HCT116 (cell line): ENCODE data around the gene RNF220. TPM values are rescaled to one million over a fixed set of nuclear protein-coding genes. Genes with fewer than 3 reads are reported as not detected.

Experiments used
- ATAC-seq: fragments of 200-7000 bp; cut with Tn5 transposase; 2 replicates; pipeline ENCODE4 v1.9.1; 2020; ENCODE audit warnings: mild to moderate bottlenecking, moderate library complexity
- BruUV-seq: library from RNA; stranded (reverse); fragments of 400-500 nt; replicated peaks from 2 replicates; lab custom pipeline; 2021; lab: Mats Ljungman, UMichigan
- CTCF ChIA-PET: fragments of 300-600 bp; sonication (Branson Sonifier 250); formaldehyde crosslinking; loops from one replicate; lab custom pipeline; 2021; ENCODE audit warnings: antibody characterized with exemption; lab: Charles Lee
- POLR2A ChIA-PET: fragments of 300-600, 350-600 bp; sonication (Branson Sonifier 250); formaldehyde crosslinking; loops from one replicate; lab custom pipeline; 2021; ENCODE audit warnings: antibody characterized with exemption; lab: Charles Lee
- RAD21 ChIA-PET, 2 experiments: fragments of 300-600 bp; sonication (Branson Sonifier 250); formaldehyde crosslinking; loops; one replicate each; lab custom pipeline; 2023; ENCODE audit warnings: low total read pairs in 2 of 2; ENCODE audit not compliant: uncharacterized antibody in 2 of 2, unreplicated experiment in 2 of 2, low non-redundant PET in 1 of 2; lab: Charles Lee
- DNase-seq: peaks from one replicate; pipeline ENCODE4 v3.0.0-alpha.2; 2010; ENCODE audit warnings: low read depth, low spot score
- H2AFZ ChIP-seq: fragments of 200-600 bp; shearing (Covaris generic), sonication (generic); 2 replicates; pipeline ENCODE4 v1.6.1; 2017; ENCODE audit warnings: low read depth, mixed run types, mixed read lengths, antibody characterized with exemption, low read length; ENCODE audit not compliant: poor library complexity, severe bottlenecking
- H3K27ac ChIP-seq: 2 replicates; pipeline ENCODE4 v1.5.1; 2012; ENCODE audit warnings: low read depth, low read length
- H3K27me3 ChIP-seq: fragments of 200-600 bp; sonication (generic); 2 replicates; pipeline ENCODE4 v1.6.1; 2016; ENCODE audit warnings: mixed run types, low read length, mixed read lengths; ENCODE audit not compliant: insufficient read depth
- H3K36me3 ChIP-seq, 2 experiments: fragments of 200-500 bp in 1 of 2; fragments of 200-600 bp in 1 of 2; sonication (Bioruptor generic) in 1 of 2; sonication (generic) in 1 of 2; 2 replicates each; pipeline versions ENCODE4 v1.5.1 to v1.6.1; 2014 to 2016; ENCODE audit warnings: low read length in 2 of 2, inconsistent platforms in 1 of 2, mixed read lengths in 1 of 2, mixed run types in 1 of 2; ENCODE audit not compliant: insufficient read depth in 2 of 2, control insufficient read depth in 1 of 2
- H3K4me1 ChIP-seq, 2 experiments: fragments of 200-600 bp in 1 of 2; sonication (generic) in 1 of 2; 2 replicates each; pipeline versions ENCODE4 v1.5.1 to v1.6.1; 2012 to 2017; ENCODE audit warnings: low read length in 2 of 2, inconsistent platforms in 1 of 2, mild to moderate bottlenecking in 1 of 2, mixed read lengths in 1 of 2, mixed run types in 1 of 2, moderate library complexity in 1 of 2; ENCODE audit not compliant: insufficient read depth in 2 of 2, control insufficient read depth in 1 of 2
- H3K4me2 ChIP-seq: fragments of 200-600 bp; sonication (generic); 2 replicates; pipeline ENCODE4 v1.6.1; 2017; ENCODE audit warnings: mixed run types, low read length, mixed read lengths
- H3K4me3 ChIP-seq, 2 experiments: fragments of 200-600 bp in 1 of 2; sonication (generic) in 1 of 2; replicated peaks in 1 of 2; 2 replicates each; pipeline ENCODE4 v1.5.1; 2011 to 2016; ENCODE audit warnings: low read length in 2 of 2, control low read depth in 1 of 2, low read depth in 1 of 2, mild to moderate bottlenecking in 1 of 2, mixed read lengths in 1 of 2, mixed run types in 1 of 2
- H3K79me2 ChIP-seq: fragments of 200-600 bp; sonication (generic); 2 replicates; pipeline ENCODE4 v1.6.1; 2017; ENCODE audit warnings: mild to moderate bottlenecking, mixed run types, low read length, moderate library complexity, mixed read lengths; ENCODE audit not compliant: insufficient read depth
- H3K9ac ChIP-seq: fragments of 200-600 bp; sonication (generic); 2 replicates; pipeline ENCODE4 v1.6.1; 2016; ENCODE audit warnings: low read length, mixed read lengths
- H3K9me2 ChIP-seq: fragments of 200-600 bp; sonication (generic), shearing (Covaris generic); 2 replicates; pipeline ENCODE4 v1.6.1; 2017; ENCODE audit warnings: mixed run types, mild to moderate bottlenecking, moderate library complexity; ENCODE audit not compliant: insufficient read depth
- H3K9me3 ChIP-seq, 2 experiments: fragments of 200-500 bp in 1 of 2; fragments of 200-600 bp in 1 of 2; sonication (Bioruptor generic) in 1 of 2; sonication (generic) in 1 of 2; 2 replicates each; pipeline ENCODE4 v1.6.1; 2014 to 2017; ENCODE audit warnings: low read length in 2 of 2, mixed read lengths in 2 of 2, inconsistent platforms in 1 of 2, low read depth in 1 of 2, mild to moderate bottlenecking in 1 of 2, mixed run types in 1 of 2, moderate library complexity in 1 of 2; ENCODE audit not compliant: control insufficient read depth in 1 of 2, insufficient read depth in 1 of 2
- H4K20me1 ChIP-seq: fragments of 200-600 bp; sonication (generic), shearing (Covaris generic); 2 replicates; pipeline ENCODE4 v1.6.1; 2017; ENCODE audit warnings: mixed run types, mild to moderate bottlenecking, moderate library complexity; ENCODE audit not compliant: insufficient read depth
- ATF3 ChIP-seq: IDR thresholded peaks from 2 replicates; pipeline ENCODE4 v1.6.1; 2012
- CBX3 ChIP-seq: IDR thresholded peaks from 2 replicates; pipeline ENCODE4 v1.6.1; 2012; ENCODE audit warnings: low read depth
- CEBPB ChIP-seq: IDR thresholded peaks from 2 replicates; pipeline ENCODE4 v1.6.1; 2012; ENCODE audit warnings: low read depth
- CTCF ChIP-seq, 3 experiments: fragments of 200-600 bp in 1 of 3; sonication (generic) in 1 of 3; IDR thresholded peaks in 2 of 3; conservative IDR thresholded peaks in 1 of 3; 2 replicates each; pipeline ENCODE4 v1.5.1; 2012 to 2017; ENCODE audit warnings: low read depth in 2 of 3, low read length in 2 of 3, antibody characterized with exemption in 1 of 3, borderline replicate concordance in 1 of 3, control low read depth in 1 of 3, mild to moderate bottlenecking in 1 of 3, mixed read lengths in 1 of 3, mixed run types in 1 of 3, moderate library complexity in 1 of 3; ENCODE audit not compliant: insufficient read depth in 1 of 3
- EGR1 ChIP-seq: IDR thresholded peaks from 2 replicates; pipeline ENCODE4 v1.6.1; 2012; ENCODE audit warnings: low read depth
- ELF1 ChIP-seq: IDR thresholded peaks from 2 replicates; pipeline ENCODE4 v1.6.1; 2012; ENCODE audit warnings: low read depth, borderline replicate concordance
- EZH2 ChIP-seq: fragments of 200-600 bp; sonication (generic); IDR thresholded peaks from 2 replicates; pipeline ENCODE4 v1.6.1; 2017; ENCODE audit warnings: antibody characterized with exemption, mixed run types
- POLR2A ChIP-seq: IDR thresholded peaks from 2 replicates; pipeline ENCODE4 v1.7.0; 2011; ENCODE audit warnings: borderline replicate concordance; ENCODE audit not compliant: insufficient read depth, insufficient read length; ENCODE audit errors: extremely low read depth
- RAD21 ChIP-seq: IDR thresholded peaks from 2 replicates; pipeline ENCODE4 v1.6.1; 2012; ENCODE audit warnings: low read depth, mild to moderate bottlenecking
- REST ChIP-seq: IDR thresholded peaks from 2 replicates; pipeline ENCODE4 v1.6.1; 2012; ENCODE audit warnings: low read depth
- SP1 ChIP-seq: IDR thresholded peaks from 2 replicates; pipeline ENCODE4 v1.6.1; 2012; ENCODE audit warnings: low read depth
- TCF7L2 ChIP-seq: IDR thresholded peaks from 2 replicates; pipeline ENCODE4 v1.7.0; 2011; ENCODE audit warnings: borderline replicate concordance, inconsistent platforms; ENCODE audit not compliant: insufficient read depth, insufficient read length; ENCODE audit errors: extremely low read depth
- ZFX ChIP-seq: fragments of 450-650 bp; IDR thresholded peaks from 2 replicates; pipeline ENCODE4 v1.6.1; 2017
- ZNF274 ChIP-seq: fragments of 200-500 bp; sonication (Bioruptor generic); IDR thresholded peaks from 2 replicates; pipeline ENCODE4 v1.6.1; 2014; ENCODE audit warnings: mild to moderate bottlenecking, low read depth, low read length, inconsistent platforms
- intact Hi-C: fragments of 100-400 bp; cut with micrococcal nuclease; formaldehyde crosslinking; loops from 2 replicates; pipeline ENCODE4 v1.10.0; 2022
- total RNA-seq: library from RNA; stranded (reverse); gene quantifications from one replicate; pipeline ENCODE4 v1.2.1, GENCODE V29; 2021; ENCODE audit not compliant: unreplicated experiment

RNF220 gene
- total RNA-seq, 1 experiment from 2014 or later: 84.5 TPM

GRCh38 chr1:44368471-44369151 is 36.4 kb upstream of the RNF220 start:
- Histone ChIP-seq H3K79me2 (no peaks in the 10 kb centered on the region), H3K4me2 (no peak overlapping the region), H2AFZ (no peak overlapping the region), H3K27ac (no peak overlapping the region), H3K4me3 (no peak overlapping the region), H3K36me3 (no peaks in the 10 kb centered on the region), H3K9me3 (no peaks in the 10 kb centered on the region), H3K4me1 (no peaks in the 10 kb centered on the region), H4K20me1 (no peaks in the 10 kb centered on the region), H3K9me2 (no peaks in the 10 kb centered on the region), H3K27me3 (no peaks in the 10 kb centered on the region; the same call in 1 of the 2 replicates), H3K9ac (no peak overlapping the region)
- intact Hi-C loops: no loop called here
- ChIA-PET CTCF (interaction anchor here (1.3 to 2.0 kb wide), 2 partner anchors 9 to 14 kb away, joined by 3 to 8 read pairs; partner anchors contain the start of gene ERI3), RAD21 (no interaction called here), POLR2A (no interaction called here)
- ATAC-seq: no peak
- TF ChIP-seq POLR2A (no peak), REST (no peak), CEBPB (no peak), EZH2 (no peak), TCF7L2 (no peak), CTCF (IDR thresholded peaks at IDR 0.05 in 2 of 3, conservative IDR thresholded peaks at IDR 0.05 in 1 of 3; ENCODE audit: borderline replicate concordance in 1 of 3, insufficient read depth in 1 of 3, low read depth in 2 of 3, low read length in 2 of 3) (no peak), RAD21 (no peak), ELF1 (no peak), ATF3 (no peak), SP1 (no peak), CBX3 (no peak), ZFX (no peak), ZNF274 (no peak), EGR1 (no peak)
- BruUV-seq: no TSS peak
- DNase-seq: no peak
